Measurements from ENCODE around the gene DDR2. TPM values are rescaled to one million over a fixed set of nuclear protein-coding genes. Genes with fewer than 3 reads are reported as not detected.
A peak's percentile ranks its signal among the peaks of the same experiment; 100 is the strongest.

The DDR2 gene
- total and polyA plus RNA-seq, 2 of the 4 experiments (the other 2 are of a cell fraction) = 66.1 to 245 TPM

DNA sequence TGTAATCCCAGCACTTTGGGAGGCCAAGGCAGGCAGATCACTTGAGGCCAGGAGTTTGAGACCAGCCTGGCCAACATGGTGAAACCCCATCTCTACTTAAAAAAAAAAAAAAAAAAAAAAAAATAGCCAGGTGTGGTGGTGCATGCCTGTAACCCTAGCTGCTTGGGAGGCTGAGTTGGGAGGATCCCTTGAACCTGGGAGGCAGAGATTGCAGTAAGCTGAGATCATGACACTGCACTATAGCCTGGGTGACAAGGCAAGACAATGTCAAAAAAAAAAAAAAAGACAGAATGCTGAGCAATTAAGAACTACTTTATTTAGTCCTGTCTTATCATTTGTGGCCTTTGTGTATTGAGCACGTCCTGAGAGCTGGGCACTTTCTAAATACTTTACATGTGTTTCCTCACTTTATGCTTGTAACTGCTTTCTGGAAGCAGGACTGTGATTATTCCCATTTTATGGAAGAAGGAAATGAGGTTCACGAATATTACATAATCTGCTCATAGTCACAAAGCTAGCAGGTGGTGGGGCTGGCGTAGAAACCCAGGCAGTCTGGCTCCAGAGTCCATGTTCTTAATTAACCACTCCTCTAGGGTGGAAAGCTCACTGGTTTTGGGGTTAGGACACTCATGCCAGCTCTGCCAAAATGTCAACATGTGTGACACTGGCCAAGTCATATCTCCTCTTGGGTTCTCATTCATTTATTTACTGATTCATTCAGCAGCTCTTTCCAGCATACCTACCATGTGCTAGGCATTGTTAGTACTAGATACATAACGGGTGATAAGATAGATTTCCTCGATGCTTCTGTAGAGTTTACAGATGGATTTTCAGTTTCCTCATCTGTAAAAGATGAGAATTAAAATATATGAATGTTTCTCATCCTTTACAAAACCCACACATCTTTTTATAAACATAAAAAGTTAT is 57.7 kb downstream of the DDR2 start (continued):
- TF ChIP-seq MXI1 (IDR thresholded peaks at IDR 0.05; ENCODE audit: borderline replicate concordance, low read depth, low read length) = no peak
- no peak for TF ChIP-seq RCOR1 (IDR thresholded peaks at IDR 0.05; ENCODE audit: insufficient replicate concordance, low read length)

GRCh38 chr1:162690672-162691434 is 58.6 kb downstream of the DDR2 start:
- Histone ChIP-seq H3K4me1 (ENCODE audit: control insufficient read depth, insufficient read depth, low read length) (peaks cover 26% of the 10 kb centered on the region), H4K5ac (ENCODE audit: low read depth, low read length) (peak overlapping the region; percentile 7), H3K4ac (ENCODE audit: low read depth, low read length) (peak overlapping the region; percentile 86), H3K27me3 (ENCODE audit: control insufficient read depth, insufficient read depth, low read length) (no peaks in the 10 kb centered on the region), H2AK5ac (ENCODE audit: low read depth, low read length) (peak overlapping the region; percentile 69; the same call in 1 of the 2 replicates), H3K4me2 (ENCODE audit: low read depth, low read length) (peak overlapping the region; percentile 72), H3K56ac (ENCODE audit: extremely low read depth, insufficient read depth, low read length) (peak overlapping the region; percentile 69), H4K8ac (ENCODE audit: low read depth in 2 of 2, low read length in 2 of 2) (peak overlapping the region; percentile 54 to 80), H3K18ac (ENCODE audit: low read depth, low read length) (peak overlapping the region; percentile 70), H3K9me1 (ENCODE audit: insufficient read depth, low read length) (peaks cover 35% of the 10 kb centered on the region), H3K27ac (ENCODE audit: insufficient read depth, low read length) (peak overlapping the region; percentile 95), H3K9me3 (ENCODE audit: control insufficient read depth, insufficient read depth, low read length) (no peaks in the 10 kb centered on the region), H2BK5ac (ENCODE audit: low read depth, low read length, poor library complexity, severe bottlenecking) (peak overlapping the region; percentile 73), H2BK120ac (ENCODE audit: low read depth, low read length) (peak overlapping the region; percentile 89), H2BK20ac (ENCODE audit: low read depth, low read length) (peak overlapping the region; percentile 84), H2AFZ (replicated peaks; ENCODE audit: low read length, poor library complexity) (peak overlapping the region; percentile 28), H3K9ac (ENCODE audit: low read depth, low read length) (peak overlapping the region; percentile 59), H3K36me3 (ENCODE audit: control insufficient read depth, insufficient read depth, low read length) (peaks cover 6% of the 10 kb centered on the region; the same call in 1 of the 2 replicates), H2BK15ac (ENCODE audit: low read depth, low read length) (peak overlapping the region; percentile 35; the same call in 2 of the 3 replicates), H2AK9ac (replicated peaks; ENCODE audit: low read depth, low read length, poor library complexity) (peak overlapping the region; percentile 11), H3K23ac (ENCODE audit: low read depth, low read length) (peak overlapping the region; percentile 88), H3K14ac (replicated peaks; ENCODE audit: low read depth, low read length) (peak overlapping the region; percentile 89), H4K91ac (ENCODE audit: insufficient read depth, low read depth, low read length) (peak overlapping the region; percentile 73), H3K4me3 (ENCODE audit: insufficient read depth, low read depth, low read length) (no peak overlapping the region), H3K79me1 (ENCODE audit: low read depth in 1 of 2, low read length in 2 of 2) (peaks cover 48 to 85% of the 10 kb centered on the region in 2 experiments), H4K20me1 (ENCODE audit: insufficient read depth, low read length) (peaks cover 77% of the 10 kb centered on the region)
- DNase-seq (peak; percentile 93), ATAC-seq (ENCODE audit: low read depth) (peak; percentile 80)
- CTCF ChIA-PET = no interaction called here
- WGBS, 2 experiments (ENCODE audit: extremely low coverage in 2 of 2, insufficient read length in 1 of 2) = no CpG with 5 or more reads among the region's 7 CpGs
- in situ Hi-C loops (cut with MboI; ENCODE audit: low sequenced_read_pairs) (no loop called here), dilution Hi-C loops (cut with HindIII; ENCODE audit: low sequenced_read_pairs, unreplicated experiment) (no loop called here), intact Hi-C loops (cut with micrococcal nuclease) (loop anchor here (2.0 kb wide), 1 partner anchor 58 kb away; the partner anchor contains the start of gene DDR2)
- no TSS peak for BruUV-seq (replicated peaks)
- POLR2A ChIA-PET (ENCODE audit: unreplicated experiment) = interaction anchor here (0.6 to 1.0 kb wide), 2 partner anchors 56 to 59 kb away, joined by 3 read pairs; partner anchors contain the start of gene DDR2
- TF ChIP-seq RFX5 (IDR thresholded peaks at IDR 0.05; ENCODE audit: low read depth, low read length) (no peak), BHLHE40 (IDR thresholded peaks at IDR 0.05; ENCODE audit: low read depth, low read length) (peak; percentile 74), RAD21 (IDR thresholded peaks at IDR 0.05; ENCODE audit: low read length) (no peak), NFE2L2 (IDR thresholded peaks at IDR 0.05; ENCODE audit: low read depth, low read length) (no peak), CTCF (conservative IDR thresholded peaks at IDR 0.05; ENCODE audit: low read depth, low read length) (no peak), MXI1 (IDR thresholded peaks at IDR 0.05; ENCODE audit: borderline replicate concordance, low read depth, low read length) (peak; percentile 56; the same call in 1 of the 2 replicates), CHD1 (IDR thresholded peaks at IDR 0.05; ENCODE audit: low read depth, low read length) (no peak)
- TF ChIP-seq, protein P1, sequence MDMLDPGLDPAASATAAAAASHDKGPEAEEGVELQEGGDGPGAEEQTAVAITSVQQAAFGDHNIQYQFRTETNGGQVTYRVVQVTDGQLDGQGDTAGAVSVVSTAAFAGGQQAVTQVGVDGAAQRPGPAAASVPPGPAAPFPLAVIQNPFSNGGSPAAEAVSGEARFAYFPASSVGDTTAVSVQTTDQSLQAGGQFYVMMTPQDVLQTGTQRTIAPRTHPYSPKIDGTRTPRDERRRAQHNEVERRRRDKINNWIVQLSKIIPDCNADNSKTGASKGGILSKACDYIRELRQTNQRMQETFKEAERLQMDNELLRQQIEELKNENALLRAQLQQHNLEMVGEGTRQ (IDR thresholded peaks at IDR 0.05; ENCODE audit: low read depth, low read length) = peak; percentile 29; the same call in 1 of the 2 replicates

All from IMR-90 (cell line).